OCI-LY7 (cell line): Measurements from ENCODE around the gene USP32. TPM values are rescaled to one million over a fixed set of nuclear protein-coding genes. Genes with fewer than 3 reads are reported as not detected.
"Not testable (repeated sequence)": the region's sequence is repeated elsewhere in the genome, so short reads cannot be mapped to it uniquely, and the experiment has no call there.

Source experiments
- BruUV-seq: library from RNA; stranded (reverse); fragments of 400-500 nt; replicated peaks from 2 replicates; lab custom pipeline; 2021; lab: Mats Ljungman, UMichigan
- CTCF ChIA-PET: fragments of 300-600 bp; sonication (Branson Sonifier 250); formaldehyde crosslinking; loops from one replicate; lab custom pipeline; 2022; ENCODE audit warnings: antibody characterized with exemption; ENCODE audit not compliant: unreplicated experiment; lab: Charles Lee
- POLR2A ChIA-PET: fragments of 300-600 bp; sonication (Branson Sonifier 250); formaldehyde crosslinking; loops from one replicate; lab custom pipeline; 2022; ENCODE audit warnings: antibody characterized with exemption; lab: Charles Lee
- DNase-seq: peaks from one replicate; pipeline ENCODE4 v3.0.0-alpha.2; 2015; ENCODE audit warnings: low spot score
- H2AFZ ChIP-seq: fragments of 200-600 bp; sonication (generic), shearing (Covaris generic); 2 replicates; pipeline ENCODE4 v1.6.1; 2014; ENCODE audit warnings: mild to moderate bottlenecking, antibody characterized with exemption, low read length, moderate library complexity
- H3K27ac ChIP-seq: fragments of 200-600 bp; sonication (generic); 2 replicates; pipeline ENCODE4 v1.5.1; 2014; ENCODE audit warnings: mixed run types, low read depth, mild to moderate bottlenecking, moderate library complexity, low read length, inconsistent platforms; ENCODE audit not compliant: poor library complexity, severe bottlenecking
- H3K36me3 ChIP-seq: fragments of 200-600 bp; sonication (generic); 2 replicates; pipeline ENCODE4 v1.6.1; 2014; ENCODE audit warnings: mild to moderate bottlenecking, antibody characterized with exemption, low read length, moderate library complexity, mixed read lengths; ENCODE audit not compliant: insufficient read depth
- H3K4me1 ChIP-seq: fragments of 200-600 bp; sonication (generic); 2 replicates; pipeline ENCODE4 v1.5.1; 2014; ENCODE audit warnings: mild to moderate bottlenecking, low read length; ENCODE audit not compliant: insufficient read depth, poor library complexity, severe bottlenecking
- H3K4me2 ChIP-seq: fragments of 200-600 bp; sonication (generic); 2 replicates; pipeline ENCODE4 v1.6.1; 2014; ENCODE audit warnings: mild to moderate bottlenecking, low read length
- H3K4me3 ChIP-seq: fragments of 200-600 bp; sonication (generic); 2 replicates; pipeline ENCODE4 v1.5.1; 2014; ENCODE audit warnings: mild to moderate bottlenecking, low read depth, low read length; ENCODE audit not compliant: poor library complexity, severe bottlenecking
- H3K79me2 ChIP-seq: fragments of 200-600 bp; sonication (generic); 2 replicates; pipeline ENCODE4 v1.6.1; 2016; ENCODE audit warnings: low read depth, mild to moderate bottlenecking, low read length, moderate library complexity, mixed read lengths; ENCODE audit not compliant: insufficient read depth
- H3K9me2 ChIP-seq: fragments of 200-600 bp; sonication (generic); 2 replicates; pipeline ENCODE4 v1.6.1; 2016; ENCODE audit warnings: mild to moderate bottlenecking, low read length, mixed read lengths; ENCODE audit not compliant: insufficient read depth
- H3K9me3 ChIP-seq: fragments of 200-600 bp; sonication (generic); 2 replicates; pipeline ENCODE4 v1.6.1; 2014; ENCODE audit warnings: mild to moderate bottlenecking, mixed run types, low read length, mixed read lengths
- H4K20me1 ChIP-seq: fragments of 200-600 bp; sonication (generic); 2 replicates; pipeline ENCODE4 v1.6.1; 2014; ENCODE audit warnings: mild to moderate bottlenecking, antibody characterized with exemption, low read length, moderate library complexity, mixed read lengths; ENCODE audit not compliant: insufficient read depth
- CTCF ChIP-seq: fragments of 200-600 bp; sonication (generic); conservative IDR thresholded peaks from 2 replicates; pipeline ENCODE4 v1.5.1; 2014; ENCODE audit warnings: mild to moderate bottlenecking, antibody characterized with exemption, low read length, moderate library complexity, mixed read lengths
- EZH2phosphoT487 ChIP-seq: fragments of 200-600 bp; sonication (generic); IDR thresholded peaks from 2 replicates; pipeline ENCODE4 v1.6.1; 2018; ENCODE audit warnings: low read depth, borderline replicate concordance, mild to moderate bottlenecking, mixed run types, antibody characterized with exemption, low read length, moderate library complexity, mixed read lengths
- intact Hi-C: fragments of 100-400 bp; cut with micrococcal nuclease; formaldehyde crosslinking; loops from one replicate; pipeline ENCODE4 v1.10.0; 2022; ENCODE audit not compliant: unreplicated experiment
- total RNA-seq, 2 experiments: library from RNA; depleted of rRNA in 1 of 2; stranded (reverse); fragments of >200 nt in 1 of 2; shearing (Covaris generic) in 1 of 2; gene quantifications; 2 replicates each; pipeline ENCODE4 v1.2.3, GENCODE V29; 2014 to 2022

Gene USP32
- total RNA-seq, 2 experiments from 2014 or later = 16.9 to 28.0 TPM

- H3K4me1 ChIP-seq, H3K79me2 ChIP-seq, H3K4me2 ChIP-seq, H4K20me1 ChIP-seq, H3K9me2 ChIP-seq, DNase-seq, H2AFZ ChIP-seq, H3K36me3 ChIP-seq, H3K27ac ChIP-seq, H3K4me3 ChIP-seq, BruUV-seq, CTCF ChIA-PET, H3K9me3 ChIP-seq: not testable (repeated sequence)
- intact Hi-C loops = loop anchor here (10.0 kb wide), 1 partner anchor 136 kb away; no protein-coding TSS in a partner anchor
- POLR2A ChIA-PET = interaction anchor here (0.6 to 1.0 kb wide), 3 partner anchors 11 to 225 kb away, joined by 3 to 5 read pairs (median 4); no protein-coding TSS in a partner anchor
Measured at GRCh38 chr17:60428491-60428890, 36.6 kb upstream of the USP32 start.

GRCh38 chr17:60426596-60426995, 34.7 kb upstream of the USP32 start:
- CTCF ChIA-PET = no interaction called here
- Histone ChIP-seq H3K36me3 (no peaks in the 10 kb centered on the region), H3K4me3 (no peak overlapping the region), H3K9me2 (no peaks in the 10 kb centered on the region), H3K4me1 (no peaks in the 10 kb centered on the region), H2AFZ (no peak overlapping the region), H3K4me2 (no peak overlapping the region), H4K20me1 (no peaks in the 10 kb centered on the region), H3K27ac (no peak overlapping the region), H3K79me2 (no peaks in the 10 kb centered on the region), H3K9me3 (no peaks in the 10 kb centered on the region)
- no peak for DNase-seq
- BruUV-seq = no TSS peak
- POLR2A ChIA-PET = no interaction called here
- intact Hi-C loops = loop anchor here (10.0 kb wide), 1 partner anchor 138 kb away; no protein-coding TSS in a partner anchor
- TF ChIP-seq CTCF (no peak), EZH2phosphoT487 (no peak)

GRCh38 chr17:60425626-60426025, 33.7 kb upstream of the USP32 start:
- no peaks in the 10 kb centered on the region for H3K79me2 ChIP-seq
- no peak overlapping the region for H3K27ac ChIP-seq
- no peaks in the 10 kb centered on the region for H3K9me2 ChIP-seq
- H3K4me1 ChIP-seq = no peaks in the 10 kb centered on the region
- CTCF ChIA-PET = no interaction called here
- H3K36me3 ChIP-seq = no peaks in the 10 kb centered on the region
- H3K9me3 ChIP-seq = no peaks in the 10 kb centered on the region
- POLR2A ChIA-PET = no interaction called here
- H3K4me2 ChIP-seq = no peak overlapping the region
- no peaks in the 10 kb centered on the region for H4K20me1 ChIP-seq
- TF ChIP-seq EZH2phosphoT487 (no peak), CTCF (no peak)
- no peak for DNase-seq
- H2AFZ ChIP-seq = no peak overlapping the region
- no peak overlapping the region for H3K4me3 ChIP-seq
- intact Hi-C loops = loop anchor here (10.0 kb wide), 1 partner anchor 139 kb away; no protein-coding TSS in a partner anchor
- BruUV-seq = no TSS peak
